ENCODE results near the gene PGPEP1. TPM values are rescaled to one million over a fixed set of nuclear protein-coding genes. Genes with fewer than 3 reads are reported as not detected.
"Not testable (repeated sequence)": the region's sequence is repeated elsewhere in the genome, so short reads cannot be mapped to it uniquely, and the experiment has no call there.

The PGPEP1 gene
- polyA plus RNA-seq, 1 of the 3 experiments (the other 2 are of a cell fraction), result 13.8 TPM

- Histone ChIP-seq H3K9me2 (no peaks in the 10 kb centered on the region), H3K9ac (peak overlapping the region; percentile 73; the same call in 1 of the 2 replicates), H3K36me3 (replicated peaks in 1 of 2; ENCODE audit: control insufficient read depth in 1 of 2, insufficient read depth in 2 of 2, low read length in 1 of 2) (peaks cover 0 to 9% of the 10 kb centered on the region in 2 experiments), H3K4me3 (ENCODE audit: low read depth in 2 of 2, low read length in 1 of 2) (no peak overlapping the region), H4K20me1 (ENCODE audit: insufficient read depth) (no peaks in the 10 kb centered on the region), H3K27ac (ENCODE audit: low read depth in 2 of 2, low read length in 1 of 2) (peak overlapping the region; percentile 96 to 98), H3K4me2 (no peak overlapping the region), H3K4me1 (ENCODE audit: control insufficient read depth in 1 of 2, insufficient read depth in 2 of 2, low read depth in 1 of 2, low read length in 1 of 2) (peaks cover 20 to 23% of the 10 kb centered on the region in 2 experiments; a peak in 3 of 4 replicates), H3K27me3 (ENCODE audit: insufficient read depth) (no peaks in the 10 kb centered on the region), H3F3A (replicated peaks; ENCODE audit: insufficient read depth) (peaks cover 21% of the 10 kb centered on the region), H3K79me2 (ENCODE audit: insufficient read depth) (no peaks in the 10 kb centered on the region), H2AFZ (ENCODE audit: low read depth) (no peak overlapping the region), H3K9me3 (no peaks in the 10 kb centered on the region)
- POLR2A ChIA-PET, result no interaction called here
- WGBS (ENCODE audit: low lambda C conversion rate), result 88% methylated on average over 6 of the region's 6 CpGs
- no peak for DNase-seq
- CTCF ChIA-PET, result interaction anchor here (1.3 to 7.5 kb wide), 4 partner anchors 14 to 50 kb away, joined by 4 to 66 read pairs (median 28); no protein-coding TSS in a partner anchor
- TF ChIP-seq EZH2phosphoT487 (IDR thresholded peaks at IDR 0.05; ENCODE audit: borderline replicate concordance, low read depth), result no peak
- no peak for TF ChIP-seq RAD21 (IDR thresholded peaks at IDR 0.05; ENCODE audit: low read length)
- TF ChIP-seq TAF1 (IDR thresholded peaks at IDR 0.05; ENCODE audit: borderline replicate concordance, low read depth, low read length), result no peak
- TF ChIP-seq FOXM1 (IDR thresholded peaks at IDR 0.05; ENCODE audit: low read depth), result no peak
- TF ChIP-seq NFIC (IDR thresholded peaks at IDR 0.05; ENCODE audit: borderline replicate concordance), result no peak
- TF ChIP-seq ZBTB33 (IDR thresholded peaks at IDR 0.05; ENCODE audit: borderline replicate concordance, low read depth), result no peak
Measured at GRCh38 chr19:18363787-18364186, 23.4 kb downstream of the PGPEP1 start.

- 29% methylated on average over 9 of the region's 11 CpGs for WGBS (ENCODE audit: low lambda C conversion rate)
- not testable (repeated sequence) for H3K4me3 ChIP-seq (ENCODE audit: low read depth in 2 of 2, low read length in 1 of 2); H2AFZ ChIP-seq (ENCODE audit: low read depth); H3K9me3 ChIP-seq; H4K20me1 ChIP-seq (ENCODE audit: insufficient read depth); H3K9me2 ChIP-seq; H3K27me3 ChIP-seq (ENCODE audit: insufficient read depth); H3K79me2 ChIP-seq (ENCODE audit: insufficient read depth); H3K36me3 ChIP-seq (replicated peaks in 1 of 2; ENCODE audit: control insufficient read depth in 1 of 2, insufficient read depth in 2 of 2, low read length in 1 of 2)
- Histone ChIP-seq H3K4me2 (peak overlapping the region; percentile 58; the same call in 1 of the 2 replicates), H3K9ac (peak overlapping the region; percentile 73), H3F3A (replicated peaks; ENCODE audit: insufficient read depth) (peaks cover 21% of the 10 kb centered on the region), H3K27ac (ENCODE audit: low read depth in 2 of 2, low read length in 1 of 2) (peak overlapping the region; percentile 96 to 98), H3K4me1 (ENCODE audit: control insufficient read depth in 1 of 2, insufficient read depth in 2 of 2, low read depth in 1 of 2, low read length in 1 of 2) (peaks cover 20 to 23% of the 10 kb centered on the region in 2 experiments; a peak in 3 of 4 replicates)
- ChIA-PET CTCF (interaction anchor here (1.0 to 7.5 kb wide), 8 partner anchors 10 to 52 kb away, joined by 3 to 66 read pairs (median 6); partner anchors contain the start of gene GDF15), POLR2A (interaction anchor here (0.8 to 1.0 kb wide), 3 partner anchors 17 to 225 kb away, joined by 4 to 5 read pairs (median 4); no protein-coding TSS in a partner anchor)
- peak; percentile 75 for DNase-seq
Measured at GRCh38 chr19:18364277-18364825, 24.0 kb downstream of the PGPEP1 start.

Data from SK-N-SH (cell line).